DOHH2 (cell line): ENCODE results near the gene MELTF.
"Not testable (repeated sequence)": the region's sequence is repeated elsewhere in the genome, so short reads cannot be mapped to it uniquely, and the experiment has no call there.

Experiments used
- EZH2phosphoT487 ChIP-seq: fragments of 200-600 bp; sonication (generic); IDR thresholded peaks from 2 replicates; pipeline ENCODE4 v1.6.1; 2017; ENCODE audit warnings: borderline replicate concordance, mild to moderate bottlenecking, antibody characterized with exemption, low read length, moderate library complexity, mixed read lengths
- TF ChIP-seq, protein P1 (sequence below): fragments of 200-600 bp; sonication (generic); IDR thresholded peaks from one replicate; pipeline ENCODE4 v1.5.1; 2014; ENCODE audit warnings: antibody characterized with exemption, mild to moderate bottlenecking, low read depth, low read length; ENCODE audit not compliant: poor library complexity, severe bottlenecking

DNA sequence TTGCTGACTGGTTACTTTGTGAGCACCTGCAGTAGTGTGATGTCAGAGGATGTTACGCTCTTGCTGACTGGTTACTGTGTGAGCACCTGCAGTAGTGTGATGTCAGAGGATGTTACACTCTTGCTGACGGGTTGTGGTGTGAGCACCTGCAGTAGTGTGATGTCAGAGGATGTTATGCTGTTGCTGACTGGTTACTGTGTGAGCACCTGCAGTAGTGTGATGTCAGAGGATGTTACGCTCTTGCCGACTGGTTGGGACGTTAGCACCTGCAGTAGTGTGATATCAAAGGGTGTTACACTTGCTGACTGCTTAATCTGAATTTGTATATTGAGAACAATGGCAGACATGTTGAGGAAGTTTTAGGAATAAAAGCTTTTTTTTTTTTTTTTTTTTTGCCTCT lies 5.2 kb upstream of the MELTF start:
- TF ChIP-seq, protein P1, sequence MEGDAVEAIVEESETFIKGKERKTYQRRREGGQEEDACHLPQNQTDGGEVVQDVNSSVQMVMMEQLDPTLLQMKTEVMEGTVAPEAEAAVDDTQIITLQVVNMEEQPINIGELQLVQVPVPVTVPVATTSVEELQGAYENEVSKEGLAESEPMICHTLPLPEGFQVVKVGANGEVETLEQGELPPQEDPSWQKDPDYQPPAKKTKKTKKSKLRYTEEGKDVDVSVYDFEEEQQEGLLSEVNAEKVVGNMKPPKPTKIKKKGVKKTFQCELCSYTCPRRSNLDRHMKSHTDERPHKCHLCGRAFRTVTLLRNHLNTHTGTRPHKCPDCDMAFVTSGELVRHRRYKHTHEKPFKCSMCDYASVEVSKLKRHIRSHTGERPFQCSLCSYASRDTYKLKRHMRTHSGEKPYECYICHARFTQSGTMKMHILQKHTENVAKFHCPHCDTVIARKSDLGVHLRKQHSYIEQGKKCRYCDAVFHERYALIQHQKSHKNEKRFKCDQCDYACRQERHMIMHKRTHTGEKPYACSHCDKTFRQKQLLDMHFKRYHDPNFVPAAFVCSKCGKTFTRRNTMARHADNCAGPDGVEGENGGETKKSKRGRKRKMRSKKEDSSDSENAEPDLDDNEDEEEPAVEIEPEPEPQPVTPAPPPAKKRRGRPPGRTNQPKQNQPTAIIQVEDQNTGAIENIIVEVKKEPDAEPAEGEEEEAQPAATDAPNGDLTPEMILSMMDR = not testable (repeated sequence)
- TF ChIP-seq EZH2phosphoT487 = not testable (repeated sequence)
